Tibial artery (tissue), 4 donors: ENCODE measurements around the gene ADRA2B.

ENCODE experiments used
- DNase-seq, 2 donors: peaks; one replicate each; pipeline ENCODE4 v3.0.0-alpha.2; 2019
- H3K27ac ChIP-seq, 2 donors: fragments of 200-600 bp; sonication (generic) in 1 of 2; 1 replicate in 1 of 2; 2 replicates in 1 of 2; pipeline ENCODE4 v1.5.1; 2018 to 2019; ENCODE audit warnings: mild to moderate bottlenecking in 1 of 2
- H3K27me3 ChIP-seq, 2 donors: fragments of 200-600 bp; sonication (generic) in 1 of 2; one replicate each; pipeline versions ENCODE4 v1.5.1 to v1.6.0; 2016 to 2019
- H3K36me3 ChIP-seq, 3 donors: fragments of 200-600 bp; sonication (generic) in 2 of 3; one replicate each; pipeline ENCODE4 v1.5.1; 2016 to 2019; ENCODE audit warnings: mild to moderate bottlenecking in 2 of 3
- H3K4me1 ChIP-seq, 4 donors: fragments of 200-600 bp; sonication (generic) in 2 of 4; 1 replicate in 3 of 4; 2 replicates in 1 of 4; pipeline ENCODE4 v1.5.1; 2016 to 2019
- H3K4me3 ChIP-seq, 2 donors: fragments of 200-600 bp; sonication (generic) in 1 of 2; 1 replicate in 1 of 2; 2 replicates in 1 of 2; pipeline ENCODE4 v1.5.1; 2018 to 2019; ENCODE audit warnings: mild to moderate bottlenecking in 2 of 2
- H3K9me3 ChIP-seq, 3 donors: fragments of 200-600 bp; sonication (generic) in 1 of 3; one replicate each; pipeline ENCODE4 v1.5.1; 2016 to 2019
- intact Hi-C: fragments of 100-400 bp; cut with DNase I; formaldehyde crosslinking; loops from one replicate; pipeline ENCODE4 v1.15.0; 2023; ENCODE audit warnings: low total_unique reads
- TF ChIP-seq, protein P1 (sequence below), 2 experiments: fragments of 200-600 bp in 1 of 2; fragments of 450-650 bp in 1 of 2; IDR thresholded peaks; one replicate each; pipeline ENCODE4 v1.5.1; 2017 to 2019; ENCODE audit warnings: antibody characterized with exemption in 2 of 2, mild to moderate bottlenecking in 1 of 2, moderate library complexity in 1 of 2

The ADRA2B gene

GRCh38 chr2:96150791-96151594 is 34.6 kb upstream of the ADRA2B start:
- Histone ChIP-seq H3K9me3 (no peaks in the 10 kb centered on the region), H3K27ac (no peak overlapping the region), H3K4me1 (peaks cover 0 to 19% (median 7%) of the 10 kb centered on the region in 4 donors), H3K27me3 (peaks cover 0 to 4% of the 10 kb centered on the region in 2 donors), H3K36me3 (no peaks in the 10 kb centered on the region), H3K4me3 (no peak overlapping the region)
- peak in 1 of 2 donors; percentile 47 for DNase-seq
- TF ChIP-seq, protein P1, sequence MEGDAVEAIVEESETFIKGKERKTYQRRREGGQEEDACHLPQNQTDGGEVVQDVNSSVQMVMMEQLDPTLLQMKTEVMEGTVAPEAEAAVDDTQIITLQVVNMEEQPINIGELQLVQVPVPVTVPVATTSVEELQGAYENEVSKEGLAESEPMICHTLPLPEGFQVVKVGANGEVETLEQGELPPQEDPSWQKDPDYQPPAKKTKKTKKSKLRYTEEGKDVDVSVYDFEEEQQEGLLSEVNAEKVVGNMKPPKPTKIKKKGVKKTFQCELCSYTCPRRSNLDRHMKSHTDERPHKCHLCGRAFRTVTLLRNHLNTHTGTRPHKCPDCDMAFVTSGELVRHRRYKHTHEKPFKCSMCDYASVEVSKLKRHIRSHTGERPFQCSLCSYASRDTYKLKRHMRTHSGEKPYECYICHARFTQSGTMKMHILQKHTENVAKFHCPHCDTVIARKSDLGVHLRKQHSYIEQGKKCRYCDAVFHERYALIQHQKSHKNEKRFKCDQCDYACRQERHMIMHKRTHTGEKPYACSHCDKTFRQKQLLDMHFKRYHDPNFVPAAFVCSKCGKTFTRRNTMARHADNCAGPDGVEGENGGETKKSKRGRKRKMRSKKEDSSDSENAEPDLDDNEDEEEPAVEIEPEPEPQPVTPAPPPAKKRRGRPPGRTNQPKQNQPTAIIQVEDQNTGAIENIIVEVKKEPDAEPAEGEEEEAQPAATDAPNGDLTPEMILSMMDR (IDR thresholded peaks at IDR 0.05) = no peak
- intact Hi-C loops = no loop called here

GRCh38 chr2:96150007-96150640 is 33.8 kb upstream of the ADRA2B start:
- no peaks in the 10 kb centered on the region for H3K27me3 ChIP-seq
- TF ChIP-seq, protein P1 (IDR thresholded peaks at IDR 0.05) = no peak
- no peaks in the 10 kb centered on the region for H3K36me3 ChIP-seq
- peaks cover 0 to 27% (median 11%) of the 10 kb centered on the region in 4 donors for H3K4me1 ChIP-seq
- peak in 1 of 2 donors; percentile 48 for DNase-seq
- no peak overlapping the region for H3K4me3 ChIP-seq
- no peak overlapping the region for H3K27ac ChIP-seq
- no peaks in the 10 kb centered on the region for H3K9me3 ChIP-seq
- intact Hi-C loops = no loop called here

GRCh38 chr2:96148410-96149217 is 32.2 kb upstream of the ADRA2B start:
- peak; percentile 42 to 82 for DNase-seq
- no peaks in the 10 kb centered on the region for H3K9me3 ChIP-seq
- intact Hi-C loops = loop anchor here (10.0 kb wide), 2 partner anchors 156 to 356 kb away; partner anchors contain the start of genes NEURL3 and SNRNP200
- H3K4me3 ChIP-seq = no peak overlapping the region
- peaks cover 0 to 39% (median 19%) of the 10 kb centered on the region in 4 donors for H3K4me1 ChIP-seq
- no peaks in the 10 kb centered on the region for H3K36me3 ChIP-seq
- H3K27ac ChIP-seq = no peak overlapping the region
- TF ChIP-seq, protein P1 (IDR thresholded peaks at IDR 0.05) = no peak
- peaks cover 0 to 2% of the 10 kb centered on the region in 2 donors for H3K27me3 ChIP-seq

DNA sequence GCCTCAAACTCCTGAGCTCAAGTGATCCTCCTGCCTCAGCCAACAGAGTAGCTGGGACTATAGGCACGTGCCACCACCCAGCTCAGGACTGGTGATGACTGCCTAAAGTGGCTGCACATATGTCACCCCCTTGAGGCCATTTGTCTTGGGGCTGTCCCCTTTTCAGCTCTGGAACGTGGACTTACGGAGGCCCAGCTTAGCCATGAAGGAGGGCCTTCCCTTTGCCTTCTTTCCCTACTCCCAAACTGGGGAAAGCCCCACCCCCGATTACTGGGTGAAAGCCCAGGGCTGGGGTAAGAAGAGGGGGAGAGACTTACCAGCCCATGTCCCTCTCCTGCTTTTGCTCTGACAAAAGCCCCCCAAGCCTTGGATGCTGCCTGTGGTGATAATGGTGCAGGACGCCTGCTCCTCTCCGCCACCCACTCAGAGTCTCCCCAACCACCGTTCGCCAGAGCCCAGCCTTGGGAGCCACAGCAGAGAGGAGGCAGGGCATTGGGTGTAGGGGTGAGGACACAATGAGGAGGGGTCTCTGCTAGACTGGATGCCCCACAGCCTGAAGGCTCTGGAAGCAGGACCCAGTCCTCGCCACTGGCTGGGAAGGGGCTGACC is 31.3 kb upstream of the ADRA2B start:
- intact Hi-C loops = loop anchor here (10.0 kb wide), 2 partner anchors 157 to 357 kb away; partner anchors contain the start of genes NEURL3 and SNRNP200
- peak in 1 of 2 donors; percentile 60 for DNase-seq
- H3K27ac ChIP-seq = no peak overlapping the region
- peaks cover 0 to 2% of the 10 kb centered on the region in 2 donors for H3K27me3 ChIP-seq
- H3K9me3 ChIP-seq = no peaks in the 10 kb centered on the region
- peaks cover 0 to 39% (median 19%) of the 10 kb centered on the region in 4 donors for H3K4me1 ChIP-seq
- H3K36me3 ChIP-seq = no peaks in the 10 kb centered on the region
- TF ChIP-seq, protein P1 (IDR thresholded peaks at IDR 0.05) = no peak
- no peak overlapping the region for H3K4me3 ChIP-seq
